Measurements from ENCODE around the gene TBC1D3D.
"Not testable (repeated sequence)": the region's sequence is repeated elsewhere in the genome, so short reads cannot be mapped to it uniquely, and the experiment has no call there.

TBC1D3D gene

GRCh38 chr17:38003676-38004075 is at the start of gene TBC1D3D:
TBC1D3D (plus strand) TSS chr17:38003976; CDS start chr17:38005561, 1,585 bp downstream.
- H3K4me1 ChIP-seq (ENCODE audit: insufficient read depth, low read length); H3K4me3 ChIP-seq (ENCODE audit: low read length): not testable (repeated sequence)

GRCh38 chr17:37988960-37989359 is 14.8 kb upstream of the TBC1D3D start, which contains the start of gene TBC1D3L:
TBC1D3L (minus strand) TSS chr17:37989060; CDS start chr17:37987520, 1,540 bp downstream.
- H3K9ac ChIP-seq (ENCODE audit: low read depth, low read length); H3K27ac ChIP-seq (ENCODE audit: low read length); H3K27me3 ChIP-seq (ENCODE audit: insufficient read depth, low read length); H3K36me3 ChIP-seq (ENCODE audit: insufficient read depth, low read depth, low read length); H3K9me3 ChIP-seq (ENCODE audit: insufficient read depth, low read depth, low read length); H3K4me3 ChIP-seq (ENCODE audit: low read length); H3K4me1 ChIP-seq (ENCODE audit: insufficient read depth, low read length): not testable (repeated sequence)

More at GRCh38 chr17:38003676-38004075, at the start of gene TBC1D3D:
- not testable (repeated sequence) for H3K36me3 ChIP-seq (ENCODE audit: insufficient read depth, low read depth, low read length); H3K27me3 ChIP-seq (ENCODE audit: insufficient read depth, low read length); H3K9ac ChIP-seq (ENCODE audit: low read depth, low read length); H3K9me3 ChIP-seq (ENCODE audit: insufficient read depth, low read depth, low read length); H3K27ac ChIP-seq (ENCODE audit: low read length)

Measured in iPS-20b (cell line).